Stimulated activated CD4-positive, alpha-beta T cell treated with anti-CD3 and anti-CD28 coated beads, Interleukin-4, amount 100 ng/mL, for 48 hours (primary cell): ENCODE data around the gene RTKN.
"Not testable (repeated sequence)": the region's sequence is repeated elsewhere in the genome, so short reads cannot be mapped to it uniquely, and the experiment has no call there.

Source experiments
- DNase-seq, 2 donors: peaks; one replicate each; pipeline ENCODE4 v3.0.0-alpha.2; 2020; ENCODE audit warnings: low read depth in 2 of 2

RTKN gene

DNA sequence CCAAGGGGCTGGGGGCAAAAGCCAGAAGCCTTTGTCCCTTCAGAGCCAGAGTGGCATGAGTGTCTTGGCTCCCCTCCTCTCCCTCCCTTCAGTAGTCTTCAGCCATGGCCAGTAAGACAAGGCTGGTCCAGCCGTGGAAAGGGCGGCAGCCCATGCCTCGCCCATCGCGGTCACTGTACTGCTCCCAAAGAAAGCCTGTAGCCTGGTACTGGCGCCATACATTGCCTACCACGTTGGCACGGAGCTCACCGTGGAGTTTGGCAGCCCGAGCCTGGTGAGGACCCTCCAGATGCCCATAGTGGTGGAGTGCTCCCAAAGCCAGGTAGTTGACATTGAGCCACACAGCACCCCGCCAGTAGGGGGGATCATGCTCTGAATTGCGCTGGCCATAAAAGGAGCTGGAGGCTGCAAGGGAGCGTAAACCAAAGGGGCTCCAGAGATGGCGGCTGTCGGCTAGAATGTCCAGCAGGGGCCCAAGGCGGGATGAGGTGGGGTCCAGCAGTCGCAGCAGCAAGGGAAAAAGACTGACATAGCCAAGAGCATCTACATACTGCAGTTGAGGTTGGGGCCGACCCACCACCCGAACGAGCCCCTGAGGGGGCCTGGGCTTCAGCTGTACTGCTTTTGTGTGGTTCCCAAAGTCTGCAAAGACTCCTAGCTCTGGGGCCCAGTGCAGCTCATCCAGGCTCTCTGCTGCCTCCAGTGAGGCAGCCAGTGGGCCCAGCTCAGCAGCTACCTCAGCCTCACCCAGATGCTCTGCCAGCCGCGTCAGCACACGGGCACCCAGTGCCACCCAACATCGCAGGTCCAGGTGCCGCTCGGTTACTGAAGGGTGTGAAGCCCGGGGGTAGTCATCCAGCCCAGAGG lies 19.7 kb upstream of the RTKN start:
- no peak for DNase-seq

DNA sequence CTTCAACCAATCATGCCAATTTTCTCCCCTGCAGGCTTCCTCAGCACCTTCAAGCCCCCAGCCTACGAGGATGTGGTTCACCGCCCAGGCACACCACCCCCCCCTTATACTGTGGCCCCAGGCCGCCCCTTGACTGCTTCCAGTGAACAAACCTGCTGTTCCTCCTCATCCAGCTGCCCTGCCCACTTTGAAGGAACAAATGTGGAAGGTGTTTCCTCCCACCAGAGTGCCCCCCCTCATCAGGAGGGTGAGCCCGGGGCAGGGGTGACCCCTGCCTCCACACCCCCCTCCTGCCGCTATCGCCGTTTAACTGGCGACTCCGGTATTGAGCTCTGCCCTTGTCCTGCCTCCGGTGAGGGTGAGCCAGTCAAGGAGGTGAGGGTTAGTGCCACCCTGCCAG lies 18.4 kb upstream of the RTKN start:
- not testable (repeated sequence) for DNase-seq

GRCh38 chr2:74459503-74460118 lies 17.9 kb upstream of the RTKN start:
- DNase-seq = not testable (repeated sequence)

GRCh38 chr2:74458938-74459363 lies 17.2 kb upstream of the RTKN start:
- DNase-seq = no peak

DNA sequence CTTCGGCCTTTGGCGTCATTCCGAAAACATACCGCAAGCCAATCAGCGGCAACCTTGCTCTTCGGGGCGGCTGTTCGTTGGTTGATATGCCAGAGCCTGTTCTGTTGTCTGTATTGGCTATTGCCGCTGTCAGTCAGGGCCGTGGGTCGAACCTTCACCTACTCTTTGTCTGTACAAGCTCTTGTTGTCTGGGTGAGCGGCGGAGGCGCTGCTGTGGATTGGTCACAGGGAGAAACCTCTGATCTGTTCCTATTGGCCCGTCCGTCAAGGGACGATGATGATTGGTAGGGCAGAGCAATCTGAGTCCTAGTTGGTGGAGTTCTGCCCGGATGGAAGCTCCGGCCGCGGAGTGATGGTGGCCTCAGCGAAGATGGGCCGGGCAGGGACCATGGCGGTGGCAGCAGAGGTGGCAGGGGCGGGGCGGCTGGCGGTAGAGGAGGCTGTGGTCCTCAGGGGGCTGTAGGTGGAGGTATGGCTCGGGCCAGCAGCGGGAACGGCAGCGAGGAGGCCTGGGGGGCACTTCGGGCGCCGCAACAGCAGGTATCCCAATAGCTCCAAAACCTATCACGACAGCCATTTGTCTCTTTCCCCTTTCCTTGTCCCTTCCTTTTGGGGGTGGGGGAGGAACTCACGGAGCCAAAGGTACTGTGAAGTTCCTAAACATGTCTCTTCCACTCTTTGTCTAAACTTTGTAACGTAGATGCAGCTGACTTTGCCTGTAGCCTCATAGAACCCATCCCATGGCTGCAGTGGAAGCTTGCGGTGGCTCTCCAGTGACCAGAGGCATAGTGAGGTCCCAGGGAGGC lies 16.6 kb upstream of the RTKN start, which contains the start of gene WBP1:
WBP1 (plus strand) TSS at position 307 of the 806 bp plus-strand sequence; CDS start at position 472, 165 bp downstream.
- peak; percentile 95 to 99 for DNase-seq

GRCh38 chr2:74457549-74458131 lies 15.9 kb upstream of the RTKN start:
- DNase-seq = peak; percentile 72 to 80

GRCh38 chr2:74457129-74457548 lies 15.4 kb upstream of the RTKN start:
- no peak for DNase-seq

DNA sequence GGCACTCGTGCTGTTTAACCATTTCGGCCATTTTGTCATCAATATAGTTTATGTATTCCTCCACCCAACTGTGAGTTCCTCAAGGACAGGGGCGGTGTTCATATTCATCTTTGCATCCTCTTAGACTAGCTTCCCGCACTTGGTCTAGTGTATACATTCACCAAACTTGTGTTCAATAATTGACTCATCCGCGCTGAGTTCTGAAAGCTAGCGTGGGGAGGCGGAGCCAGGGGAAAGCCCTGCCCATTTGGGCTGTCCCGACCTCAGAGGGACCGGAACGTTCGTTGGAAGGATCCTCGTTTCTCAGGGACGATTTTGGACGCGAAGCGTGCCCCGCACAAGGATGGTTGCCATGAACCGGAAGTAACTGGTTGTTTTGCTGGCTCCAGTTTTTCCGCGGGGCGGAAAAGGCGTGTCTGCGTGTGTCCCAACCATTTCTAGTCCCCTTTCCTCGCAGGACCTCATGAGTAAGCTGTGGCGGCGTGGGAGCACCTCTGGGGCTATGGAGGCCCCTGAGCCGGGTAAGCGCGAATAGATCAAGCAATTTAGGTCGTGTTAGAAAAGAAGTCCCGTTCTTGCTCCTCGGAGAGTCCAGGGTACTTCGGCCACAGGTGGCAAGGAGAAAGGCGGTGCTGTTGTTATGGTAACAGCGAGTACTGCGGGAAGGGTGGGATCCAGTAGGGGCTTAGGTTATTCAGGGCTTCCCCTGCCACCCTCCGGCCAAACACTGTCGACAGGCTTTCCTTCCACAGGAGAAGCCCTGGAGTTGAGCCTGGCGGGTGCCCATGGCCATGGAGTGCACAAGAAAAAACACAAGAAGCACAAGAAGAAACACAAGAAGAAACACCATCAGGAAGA lies 13.1 kb upstream of the RTKN start, which contains the start of gene INO80B:
INO80B (plus strand) TSS at position 434 of the 858 bp plus-strand sequence; CDS start at position 464, 30 bp downstream.
- DNase-seq = peak; percentile 93 to 95

- no peak for DNase-seq
Observed at GRCh38 chr2:74450570-74451190, 8.9 kb upstream of the RTKN start.

DNA sequence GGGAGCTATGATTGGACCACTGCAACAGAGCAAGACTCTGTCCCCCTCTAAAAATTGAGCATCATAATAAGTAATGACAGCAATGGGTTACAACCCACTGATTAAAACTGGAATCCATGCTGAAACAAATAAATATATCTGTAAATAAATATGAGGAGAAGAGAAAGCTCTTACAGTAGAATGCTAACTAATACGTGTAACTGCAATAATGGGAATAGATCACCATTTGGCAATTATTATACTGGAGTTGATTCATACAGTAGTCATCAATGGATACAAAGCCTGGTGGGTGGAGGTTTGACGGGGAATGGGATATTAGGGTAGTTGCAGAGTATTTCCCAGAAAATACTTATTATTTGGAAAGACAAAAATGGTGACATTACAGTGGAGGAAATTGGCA lies 7.0 kb upstream of the RTKN start:
- no peak for DNase-seq

DNA sequence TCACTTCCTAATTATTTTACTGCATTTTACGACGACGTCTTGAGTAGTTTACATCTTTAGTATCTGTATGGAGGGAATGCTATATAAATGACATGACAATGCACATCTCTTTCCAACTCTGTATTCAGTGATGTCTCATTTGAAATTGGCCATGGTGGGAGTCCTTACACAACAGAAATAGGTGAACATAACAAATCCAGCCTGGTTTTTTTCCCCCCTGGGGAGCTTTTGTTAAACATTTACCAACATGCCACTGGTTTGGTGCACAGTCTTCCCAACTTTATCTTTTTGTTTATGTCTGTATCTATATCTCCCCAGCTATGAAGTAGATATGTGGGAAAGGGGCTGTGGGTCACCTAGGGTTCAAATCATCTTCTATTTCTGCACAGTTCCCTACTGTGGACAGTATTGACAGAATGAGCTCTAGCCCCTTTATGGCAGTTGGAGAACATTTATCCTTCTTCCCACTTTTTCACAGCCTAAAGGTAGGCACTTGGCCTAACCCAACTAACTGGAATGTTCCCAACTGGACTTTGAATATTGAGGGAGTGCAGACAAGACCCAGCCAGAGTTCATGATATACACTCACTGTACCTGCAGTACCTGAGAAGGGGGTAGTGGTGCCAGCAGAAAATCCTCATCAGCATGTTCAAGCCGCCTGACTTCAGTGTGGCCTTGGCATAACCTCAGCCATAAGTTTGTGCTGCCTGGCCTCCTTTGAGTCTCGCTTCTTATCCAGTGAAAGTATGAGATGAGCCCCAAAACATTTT lies 5.7 kb upstream of the RTKN start:
- no peak for DNase-seq

GRCh38 chr2:74444498-74445318 lies 3.0 kb upstream of the RTKN start:
- DNase-seq = no peak

- not testable (repeated sequence) for DNase-seq
Observed at GRCh38 chr2:74442483-74443297, 953 bp upstream of the RTKN start.

DNA sequence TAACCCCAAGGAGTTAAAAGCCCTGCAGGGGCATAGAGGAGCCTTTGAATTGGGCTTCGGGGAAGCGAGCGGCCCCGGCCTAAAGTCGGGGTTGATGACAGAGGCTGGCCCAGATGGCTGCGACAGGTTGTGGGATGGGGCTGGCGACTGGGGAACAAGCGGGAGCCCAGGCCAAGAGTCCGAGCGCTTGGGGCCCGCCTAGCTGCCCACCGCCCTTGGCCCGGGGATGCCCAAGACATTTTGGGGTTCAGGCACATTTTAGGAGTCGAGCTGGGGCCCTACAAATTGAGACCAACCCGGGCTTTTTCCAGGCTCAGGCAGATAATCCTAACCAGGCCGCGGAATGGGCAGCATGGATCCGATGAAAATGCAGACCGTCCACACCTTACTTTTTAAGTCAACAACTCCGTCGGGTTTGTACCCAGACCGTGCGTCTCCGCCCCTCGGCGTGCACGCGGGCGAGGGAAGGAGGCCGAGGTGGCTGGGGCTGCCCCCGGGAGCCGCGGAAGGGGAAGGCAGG lies 507 bp downstream of the RTKN start:
- no peak for DNase-seq

DNA sequence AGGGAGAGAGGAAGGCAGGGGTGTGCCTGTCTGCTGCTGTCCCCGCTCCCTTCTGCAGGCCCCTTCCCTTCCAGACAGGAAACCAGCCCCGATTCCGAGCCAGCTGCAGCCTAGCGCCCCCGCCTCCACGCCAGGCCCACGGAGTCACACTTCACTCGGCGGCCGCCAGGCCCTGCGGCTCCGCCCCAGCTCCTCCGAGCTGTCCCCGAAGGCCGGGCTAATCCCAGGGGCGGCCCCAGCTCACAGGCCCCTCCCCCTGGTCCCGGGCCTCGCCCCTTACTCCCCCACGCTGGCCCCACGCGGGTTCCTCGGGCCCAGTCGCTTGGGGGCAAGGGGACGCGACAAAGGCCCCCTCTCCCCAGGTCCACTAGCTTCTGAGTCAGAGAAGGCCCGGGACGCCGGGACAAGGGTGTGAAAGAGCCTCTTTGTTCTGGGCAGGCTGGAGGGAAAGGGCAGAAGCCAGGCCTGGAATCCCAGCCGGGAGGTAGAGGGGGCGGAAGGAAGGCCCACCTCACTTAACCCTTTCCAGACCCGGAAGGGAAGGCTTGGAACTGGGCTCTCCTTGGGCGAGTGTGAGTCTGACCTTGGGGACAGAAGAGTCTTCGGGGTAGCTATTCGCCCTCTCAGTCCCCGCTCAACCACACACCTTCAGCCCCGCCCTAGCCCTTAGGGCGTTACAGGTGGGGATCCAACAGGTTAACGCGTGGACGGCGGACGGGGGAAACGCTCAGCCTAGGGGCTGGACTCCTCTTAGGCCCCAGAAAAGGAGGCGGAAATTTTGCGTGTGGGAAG lies 1.2 kb downstream of the RTKN start:
- peak; percentile 45 to 52 for DNase-seq

GRCh38 chr2:74439803-74440377 lies 1.8 kb downstream of the RTKN start:
- no peak for DNase-seq
